Esophagus squamous epithelium (tissue), 5 donors: ENCODE results near the gene GATA5. TPM values are rescaled to one million over a fixed set of nuclear protein-coding genes. Genes with fewer than 3 reads are reported as not detected.

Experiments
- DNase-seq: peaks from one replicate; lab custom pipeline; 2025; lab: John Stamatoyannopoulos, UW
- H3K27ac ChIP-seq, 4 donors: fragments of 200-600 bp; sonication (generic); one replicate each; pipeline ENCODE4 v1.5.1; 2016 to 2019; ENCODE audit warnings: mild to moderate bottlenecking in 1 of 4
- H3K27me3 ChIP-seq, 4 donors: fragments of 200-600 bp; sonication (generic); 1 replicate in 3 of 4; 2 replicates in 1 of 4; pipeline versions ENCODE4 v1.5.1 to v1.6.0; 2017 to 2021; ENCODE audit warnings: antibody characterized with exemption in 1 of 4
- H3K36me3 ChIP-seq, 3 donors: fragments of 200-600 bp; sonication (generic); one replicate each; pipeline ENCODE4 v1.5.1; 2016 to 2019
- H3K4me1 ChIP-seq, 3 donors: fragments of 200-600 bp; sonication (generic); one replicate each; pipeline ENCODE4 v1.5.1; 2017 to 2019
- H3K4me3 ChIP-seq, 4 donors: fragments of 200-600 bp; sonication (generic); 1 replicate in 3 of 4; 2 replicates in 1 of 4; pipeline ENCODE4 v1.5.1; 2016 to 2019; ENCODE audit warnings: mild to moderate bottlenecking in 2 of 4, moderate library complexity in 1 of 4
- H3K9me3 ChIP-seq, 3 donors: fragments of 200-600 bp; sonication (generic); one replicate each; pipeline ENCODE4 v1.5.1; 2016 to 2019
- CTCF ChIP-seq, 6 experiments: fragments of 450-650 bp in 4 of 6; fragments of 200-600 bp in 2 of 6; sonication (generic) in 2 of 6; IDR thresholded peaks; one replicate each; pipeline ENCODE4 v1.5.1; 2016 to 2019; ENCODE audit warnings: antibody characterized with exemption in 6 of 6, mild to moderate bottlenecking in 4 of 6, moderate library complexity in 4 of 6
- POLR2A ChIP-seq, 4 donors: fragments of 450-650 bp; IDR thresholded peaks; one replicate each; pipeline ENCODE4 v1.6.1; 2017; ENCODE audit warnings: antibody characterized with exemption in 4 of 4, mild to moderate bottlenecking in 4 of 4, moderate library complexity in 3 of 4
- WGBS, 2 donors: methylation state at CpG; one replicate each; pipeline ENCODE4 v1.1.5; 2018; 5-methylcytosine and 5-hydroxymethylcytosine counted together
- intact Hi-C: fragments of 100-400 bp; cut with DNase I; formaldehyde crosslinking; loops from one replicate; pipeline ENCODE4 v1.15.0; 2022
- total RNA-seq, 4 donors: library from RNA; depleted of rRNA; stranded (reverse); fragments of >200 nt; gene quantifications; one replicate each; pipeline ENCODE4 v1.1.0, GENCODE V29; 2016
- donor health status: DM: yes; HTN: yes; CAD: no.

GATA5 gene
- total RNA-seq, 4 donors from 2014 or later: 0.19 to 0.85 TPM; not detected in 2

- peaks cover 0 to 62% (median 0%) of the 10 kb centered on the region in 4 donors for H3K27me3 ChIP-seq
- intact Hi-C loops: no loop called here
- peak overlapping the region in 3 of 4 donors; percentile 59 to 77 (median 71) for H3K27ac ChIP-seq
- no peaks in the 10 kb centered on the region for H3K36me3 ChIP-seq
- TF ChIP-seq CTCF (IDR thresholded peaks at IDR 0.05) (no peak), POLR2A (IDR thresholded peaks at IDR 0.05) (no peak)
- no peak overlapping the region for H3K4me3 ChIP-seq
- DNase-seq: no peak
- peaks cover 8 to 45% (median 12%) of the 10 kb centered on the region in 3 donors for H3K4me1 ChIP-seq
- H3K9me3 ChIP-seq: no peaks in the 10 kb centered on the region
- WGBS, 2 donors: 37 to 45% methylated on average over 5 to 8 of the region's 18 CpGs
Measured at GRCh38 chr20:62489186-62489931, 13.6 kb upstream of the GATA5 start.

GRCh38 chr20:62488470-62488869 lies 12.7 kb upstream of the GATA5 start:
- Histone ChIP-seq H3K36me3 (no peaks in the 10 kb centered on the region), H3K27me3 (peaks cover 0 to 71% (median 0%) of the 10 kb centered on the region in 4 donors), H3K4me1 (peaks cover 8 to 42% (median 12%) of the 10 kb centered on the region in 3 donors), H3K9me3 (no peaks in the 10 kb centered on the region), H3K27ac (no peak overlapping the region), H3K4me3 (no peak overlapping the region)
- DNase-seq: no peak
- intact Hi-C loops: no loop called here
- TF ChIP-seq POLR2A (IDR thresholded peaks at IDR 0.05) (no peak), CTCF (IDR thresholded peaks at IDR 0.05) (no peak)
- 60 to 79% methylated on average over 3 of the region's 3 CpGs for WGBS, 2 donors

GRCh38 chr20:62487561-62488354 lies 12.0 kb upstream of the GATA5 start:
- peaks cover 8 to 37% (median 12%) of the 10 kb centered on the region in 3 donors for H3K4me1 ChIP-seq
- H3K4me3 ChIP-seq: no peak overlapping the region
- no peak overlapping the region for H3K27ac ChIP-seq
- 65 to 74% methylated on average over 9 of the region's 14 CpGs for WGBS, 2 donors
- no peaks in the 10 kb centered on the region for H3K36me3 ChIP-seq
- no peaks in the 10 kb centered on the region for H3K9me3 ChIP-seq
- no peak for DNase-seq
- TF ChIP-seq POLR2A (IDR thresholded peaks at IDR 0.05) (no peak), CTCF (IDR thresholded peaks at IDR 0.05) (no peak)
- intact Hi-C loops: no loop called here
- H3K27me3 ChIP-seq: peaks cover 0 to 78% (median 0%) of the 10 kb centered on the region in 4 donors

- WGBS, 2 donors: 53 to 89% methylated on average over 4 to 5 of the region's 21 CpGs
- Histone ChIP-seq H3K4me1 (peaks cover 13 to 44% (median 15%) of the 10 kb centered on the region in 3 donors), H3K27ac (no peak overlapping the region)
Measured at GRCh38 chr20:62487118-62487517, 11.3 kb upstream of the GATA5 start.

More at GRCh38 chr20:62487118-62487517, 11.3 kb upstream of the GATA5 start:
- Histone ChIP-seq H3K36me3 (no peaks in the 10 kb centered on the region), H3K27me3 (peaks cover 0 to 84% (median 0%) of the 10 kb centered on the region in 4 donors), H3K4me3 (no peak overlapping the region), H3K9me3 (no peaks in the 10 kb centered on the region)
- no peak for DNase-seq
- intact Hi-C loops: no loop called here
- TF ChIP-seq CTCF (IDR thresholded peaks at IDR 0.05) (no peak), POLR2A (IDR thresholded peaks at IDR 0.05) (no peak)
